PC-3 (cell line): ENCODE measurements around the gene NEDD4L. TPM values are rescaled to one million over a fixed set of nuclear protein-coding genes. Genes with fewer than 3 reads are reported as not detected.

ENCODE experiments used
- ATAC-seq: fragments of 200-7000 bp; cut with Tn5 transposase; 2 replicates; pipeline ENCODE4 v1.9.1; 2020; ENCODE audit warnings: mild to moderate bottlenecking, moderate library complexity
- BruUV-seq: library from RNA; stranded (reverse); fragments of 400-500 nt; replicated peaks from 2 replicates; lab custom pipeline; 2021; lab: Mats Ljungman, UMichigan
- CTCF ChIA-PET: fragments of 300-600 bp; sonication (Branson Sonifier 250); formaldehyde crosslinking; loops from one replicate; lab custom pipeline; 2022; ENCODE audit warnings: antibody characterized with exemption; lab: Charles Lee
- POLR2A ChIA-PET: fragments of 300-600 bp; sonication (Branson Sonifier 250); formaldehyde crosslinking; loops from one replicate; lab custom pipeline; 2022; ENCODE audit warnings: antibody characterized with exemption; ENCODE audit not compliant: unreplicated experiment; lab: Charles Lee
- DNase-seq: peaks from one replicate; pipeline ENCODE4 v3.0.0-alpha.2; 2015
- H2AFZ ChIP-seq: fragments of 300-600 bp; sonication (generic); 2 replicates; pipeline ENCODE4 v1.6.0; 2016; ENCODE audit warnings: antibody characterized with exemption, low read length
- H3F3A ChIP-seq: fragments of 300-600 bp; sonication (generic); one replicate; pipeline ENCODE4 v1.6.0; 2017; ENCODE audit warnings: antibody characterized with exemption, low read length, control low read depth, mild to moderate bottlenecking; ENCODE audit not compliant: unreplicated experiment
- H3K27ac ChIP-seq: fragments of 300-600 bp; sonication (generic); 2 replicates; pipeline ENCODE4 v1.5.1; 2016; ENCODE audit warnings: mild to moderate bottlenecking, low read length
- H3K27me3 ChIP-seq: fragments of 300-600 bp; sonication (generic); 2 replicates; pipeline ENCODE4 v1.6.1; 2016; ENCODE audit warnings: low read length, mixed read lengths
- H3K36me3 ChIP-seq: fragments of 300-600 bp; sonication (generic); 2 replicates; pipeline ENCODE4 v1.6.1; 2016; ENCODE audit warnings: low read depth, mixed run types, low read length, mixed read lengths
- H3K4me1 ChIP-seq: fragments of 300-600 bp; sonication (generic); 2 replicates; pipeline ENCODE4 v1.5.1; 2016; ENCODE audit warnings: low read length; ENCODE audit not compliant: insufficient read depth
- H3K4me2 ChIP-seq: fragments of 300-600 bp; sonication (generic); 2 replicates; pipeline ENCODE4 v1.6.0; 2016; ENCODE audit warnings: low read length
- H3K4me3 ChIP-seq: fragments of 300-600 bp; sonication (generic); 2 replicates; pipeline ENCODE4 v1.5.1; 2016; ENCODE audit warnings: mild to moderate bottlenecking, low read length, mixed read lengths
- H3K79me2 ChIP-seq: fragments of 300-600 bp; sonication (generic); 2 replicates; pipeline ENCODE4 v1.6.1; 2017; ENCODE audit warnings: low read length, mixed read lengths
- H3K9ac ChIP-seq: fragments of 300-600 bp; sonication (generic); 2 replicates; pipeline ENCODE4 v1.6.0; 2016; ENCODE audit warnings: mild to moderate bottlenecking, low read length
- H3K9me2 ChIP-seq: fragments of 300-600 bp; sonication (generic); replicated peaks from 2 replicates; pipeline ENCODE4 v1.6.1; 2016; ENCODE audit warnings: mixed run types, low read length, mixed read lengths
- H3K9me3 ChIP-seq: fragments of 300-600 bp; sonication (generic); 2 replicates; pipeline ENCODE4 v1.6.1; 2016; ENCODE audit warnings: low read length, mixed read lengths
- H4K20me1 ChIP-seq: fragments of 300-600 bp; sonication (generic); 2 replicates; pipeline ENCODE4 v1.6.1; 2016; ENCODE audit warnings: low read length, mixed read lengths
- EZH2 ChIP-seq: fragments of 300-600 bp; sonication (generic); IDR thresholded peaks from one replicate; pipeline ENCODE4 v1.6.1; 2017; ENCODE audit warnings: antibody characterized with exemption, mild to moderate bottlenecking, low read length; ENCODE audit not compliant: unreplicated experiment
- EZH2phosphoT487 ChIP-seq: fragments of 300-600 bp; sonication (generic); IDR thresholded peaks from 2 replicates; pipeline ENCODE4 v1.6.1; 2018; ENCODE audit warnings: mild to moderate bottlenecking, antibody characterized with exemption, low read length, borderline replicate concordance
- intact Hi-C: fragments of 100-400 bp; cut with micrococcal nuclease; formaldehyde crosslinking; loops from 2 replicates; pipeline ENCODE4 v1.9.0; 2023
- total RNA-seq: library from RNA; depleted of rRNA; stranded (reverse); fragments of >200 nt; gene quantifications from 2 replicates; pipeline ENCODE4 v1.2.3, GENCODE V29; 2014
- TF ChIP-seq, protein P1 (sequence below): fragments of 300-600 bp; sonication (generic); conservative IDR thresholded peaks from 2 replicates; pipeline ENCODE4 v1.5.1; 2017; ENCODE audit warnings: antibody characterized with exemption, low read depth, mild to moderate bottlenecking, low read length

The NEDD4L gene
- total RNA-seq, 1 experiment from 2014 or later, result 105 TPM

DNA sequence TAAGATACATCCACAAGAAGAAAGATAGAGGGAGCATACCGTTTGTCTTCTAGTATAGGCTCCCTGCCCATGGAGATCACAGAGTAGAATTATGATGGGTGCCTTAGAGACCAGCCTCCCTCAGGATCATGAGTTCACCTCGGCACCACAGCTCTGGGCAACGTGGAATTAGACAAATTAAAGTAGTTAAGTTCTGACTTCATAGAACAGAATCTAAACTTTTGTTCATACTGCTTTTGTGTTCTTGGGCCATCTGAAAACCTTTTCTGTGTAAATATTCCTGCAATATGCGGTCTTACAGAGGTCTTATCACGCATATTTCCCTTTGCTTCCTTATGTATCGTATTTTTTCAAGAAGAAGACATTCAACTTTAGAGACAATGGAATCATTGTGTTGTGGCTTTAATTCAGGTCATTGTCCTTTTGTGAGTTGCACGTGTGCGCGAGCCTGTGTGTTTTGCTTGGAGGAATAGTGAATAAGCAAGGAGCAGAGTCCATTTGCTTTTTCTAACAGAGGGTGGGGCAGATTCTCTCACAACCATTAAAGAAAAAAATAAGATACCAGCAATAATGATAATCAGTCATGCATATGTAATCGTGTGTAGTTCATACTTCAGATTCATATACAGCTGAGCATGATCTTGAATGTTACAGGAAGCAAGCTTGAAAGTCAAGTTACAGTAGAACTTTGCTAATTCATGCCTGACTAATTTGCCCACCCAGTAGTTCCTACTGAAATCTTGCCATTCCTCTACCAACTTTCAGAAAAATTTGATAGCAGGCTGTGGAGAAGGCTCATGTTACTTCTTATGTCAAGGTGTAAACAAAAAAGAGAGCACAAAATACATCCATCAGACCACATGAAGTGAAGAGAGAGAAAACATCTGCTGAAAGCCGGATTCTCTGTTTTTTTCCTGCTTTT lies 243.6 kb downstream of the NEDD4L start:
- Histone ChIP-seq H3K36me3 (no peaks in the 10 kb centered on the region; the same call in 1 of the 2 replicates), H3F3A (no peaks in the 10 kb centered on the region), H4K20me1 (no peaks in the 10 kb centered on the region; the same call in 1 of the 2 replicates), H3K9ac (no peak overlapping the region), H3K4me2 (peak overlapping the region; percentile 25), H3K4me1 (peaks cover 49% of the 10 kb centered on the region), H3K27me3 (no peaks in the 10 kb centered on the region), H3K27ac (0 out of 2 replicates have a peak overlapping the region, but pooled peaks have one; percentile 1), H3K4me3 (no peak overlapping the region), H2AFZ (no peak overlapping the region), H3K79me2 (peaks cover 91% of the 10 kb centered on the region), H3K9me2 (no peaks in the 10 kb centered on the region), H3K9me3 (no peaks in the 10 kb centered on the region)
- ChIA-PET CTCF (no interaction called here), POLR2A (no interaction called here)
- intact Hi-C loops, result loop anchor here (2.0 to 5.0 kb wide), 2 partner anchors 27 to 65 kb away; no protein-coding TSS in a partner anchor
- BruUV-seq, result no TSS peak
- TF ChIP-seq, protein P1, sequence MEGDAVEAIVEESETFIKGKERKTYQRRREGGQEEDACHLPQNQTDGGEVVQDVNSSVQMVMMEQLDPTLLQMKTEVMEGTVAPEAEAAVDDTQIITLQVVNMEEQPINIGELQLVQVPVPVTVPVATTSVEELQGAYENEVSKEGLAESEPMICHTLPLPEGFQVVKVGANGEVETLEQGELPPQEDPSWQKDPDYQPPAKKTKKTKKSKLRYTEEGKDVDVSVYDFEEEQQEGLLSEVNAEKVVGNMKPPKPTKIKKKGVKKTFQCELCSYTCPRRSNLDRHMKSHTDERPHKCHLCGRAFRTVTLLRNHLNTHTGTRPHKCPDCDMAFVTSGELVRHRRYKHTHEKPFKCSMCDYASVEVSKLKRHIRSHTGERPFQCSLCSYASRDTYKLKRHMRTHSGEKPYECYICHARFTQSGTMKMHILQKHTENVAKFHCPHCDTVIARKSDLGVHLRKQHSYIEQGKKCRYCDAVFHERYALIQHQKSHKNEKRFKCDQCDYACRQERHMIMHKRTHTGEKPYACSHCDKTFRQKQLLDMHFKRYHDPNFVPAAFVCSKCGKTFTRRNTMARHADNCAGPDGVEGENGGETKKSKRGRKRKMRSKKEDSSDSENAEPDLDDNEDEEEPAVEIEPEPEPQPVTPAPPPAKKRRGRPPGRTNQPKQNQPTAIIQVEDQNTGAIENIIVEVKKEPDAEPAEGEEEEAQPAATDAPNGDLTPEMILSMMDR, result no peak
- no peak for TF ChIP-seq EZH2phosphoT487
- no peak for TF ChIP-seq EZH2
- ATAC-seq (no peak; the same call in 1 of the 2 replicates), DNase-seq (no peak)

DNA sequence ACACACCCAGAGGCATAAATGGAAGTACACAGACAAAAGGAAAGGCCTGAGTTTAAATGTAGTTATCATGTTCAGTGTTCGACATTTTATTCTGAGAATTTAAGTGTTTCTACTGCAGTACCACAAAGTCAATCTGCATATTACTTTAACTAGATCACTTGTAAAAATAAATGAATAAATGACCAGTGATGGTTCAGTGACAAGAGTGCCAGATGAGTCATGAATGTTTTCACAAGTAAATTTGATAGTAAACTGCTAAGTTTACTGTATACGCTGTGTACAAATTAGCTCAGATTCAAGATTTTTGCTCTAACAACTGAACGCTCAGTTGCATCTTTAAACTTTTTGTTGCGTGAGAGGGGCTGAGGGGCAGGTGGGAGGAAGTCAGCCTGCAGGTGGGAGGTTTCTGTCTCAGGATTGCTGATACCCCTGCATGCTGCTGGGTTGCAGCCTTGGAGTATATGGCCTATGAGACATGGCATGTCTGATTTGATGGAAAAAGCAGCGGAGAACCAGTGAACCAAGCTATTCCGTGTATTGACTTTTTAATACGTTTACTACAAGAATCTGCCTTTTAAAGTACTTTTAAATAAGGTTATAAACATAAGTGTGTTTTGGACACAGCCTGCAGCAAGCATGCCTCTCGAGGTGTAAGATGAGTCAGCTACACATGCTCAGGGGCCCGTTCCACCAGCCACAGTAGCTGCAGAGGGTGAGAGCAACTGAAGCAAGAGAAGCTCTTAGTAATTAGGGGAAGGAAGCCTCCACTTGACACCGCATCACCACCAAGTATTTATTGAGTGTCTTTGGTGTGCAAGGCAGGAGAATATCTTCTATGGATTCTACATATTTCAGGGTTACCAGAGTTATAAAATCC lies 245.1 kb downstream of the NEDD4L start:
- no TSS peak for BruUV-seq
- Histone ChIP-seq H3K4me2 (peak overlapping the region; percentile 50), H3K36me3 (no peaks in the 10 kb centered on the region; the same call in 1 of the 2 replicates), H3F3A (no peaks in the 10 kb centered on the region), H3K79me2 (peaks cover 96% of the 10 kb centered on the region), H4K20me1 (no peaks in the 10 kb centered on the region), H3K4me3 (no peak overlapping the region), H3K27me3 (no peaks in the 10 kb centered on the region), H3K27ac (peak overlapping the region; percentile 36), H2AFZ (no peak overlapping the region), H3K9me2 (no peaks in the 10 kb centered on the region), H3K4me1 (peaks cover 49% of the 10 kb centered on the region), H3K9me3 (no peaks in the 10 kb centered on the region), H3K9ac (no peak overlapping the region)
- ChIA-PET CTCF (no interaction called here), POLR2A (interaction anchor here (0.5 to 0.6 kb wide), 4 partner anchors 19 to 1699 kb away, joined by 3 to 4 read pairs (median 4); no protein-coding TSS in a partner anchor)
- no peak for TF ChIP-seq EZH2phosphoT487
- TF ChIP-seq, protein P1, result no peak
- no peak for TF ChIP-seq EZH2
- ATAC-seq (peak; percentile 73), DNase-seq (peak; percentile 49)
- intact Hi-C loops, result loop anchor here (2.0 to 5.0 kb wide), 2 partner anchors 26 to 67 kb away; no protein-coding TSS in a partner anchor
